Measurements from ENCODE around the gene HBA1. TPM values are rescaled to one million over a fixed set of nuclear protein-coding genes. Genes with fewer than 3 reads are reported as not detected.
"Not testable (repeated sequence)": the region's sequence is repeated elsewhere in the genome, so short reads cannot be mapped to it uniquely, and the experiment has no call there.

HBA1 gene
- polyA plus RNA-seq, 4 donors: 481 to 856 (median 780) TPM

DNA sequence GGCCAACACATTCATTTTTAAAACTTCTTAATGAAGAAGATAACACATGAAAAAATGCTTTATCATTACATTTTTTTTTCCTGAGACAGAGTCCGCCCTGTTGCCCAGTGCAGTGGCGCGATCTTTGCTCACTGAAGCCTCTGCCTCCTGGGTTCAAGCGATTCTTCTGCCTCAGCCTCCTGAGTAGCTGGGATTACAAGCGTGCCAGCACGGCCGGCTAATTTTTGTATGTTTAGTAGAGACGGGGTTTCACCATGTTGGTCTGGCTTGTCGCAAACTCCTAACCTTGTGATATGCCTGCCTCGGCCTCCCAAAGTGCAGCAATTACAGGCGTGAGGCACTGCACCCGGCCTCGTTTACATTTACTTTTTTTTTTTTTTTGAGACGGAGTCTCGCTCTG is 17.0 kb downstream of the HBA1 start:
- no peak for DNase-seq (ENCODE audit: low read depth in 4 of 4, low spot score in 2 of 4)

DNA sequence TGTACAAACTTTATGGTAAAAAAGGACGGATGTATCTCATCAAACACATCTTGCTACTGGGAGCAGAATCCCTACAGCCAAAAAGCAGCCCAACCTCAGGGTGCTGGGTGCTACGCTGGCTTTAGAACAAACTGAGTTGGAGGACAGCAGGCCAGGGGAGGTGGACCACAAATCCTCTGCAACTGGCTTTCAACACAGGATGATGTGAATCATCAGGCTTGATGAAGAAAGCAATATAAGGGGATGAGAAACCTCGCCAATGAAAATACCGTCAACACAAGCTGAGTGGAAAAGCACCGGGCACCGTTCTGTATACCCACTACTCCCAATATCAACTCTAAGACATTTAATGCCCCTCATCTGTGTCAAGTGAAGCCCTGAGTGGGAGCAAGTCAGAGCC is 18.0 kb downstream of the HBA1 start:
- DNase-seq (ENCODE audit: low read depth in 4 of 4, low spot score in 2 of 4): no peak

DNA sequence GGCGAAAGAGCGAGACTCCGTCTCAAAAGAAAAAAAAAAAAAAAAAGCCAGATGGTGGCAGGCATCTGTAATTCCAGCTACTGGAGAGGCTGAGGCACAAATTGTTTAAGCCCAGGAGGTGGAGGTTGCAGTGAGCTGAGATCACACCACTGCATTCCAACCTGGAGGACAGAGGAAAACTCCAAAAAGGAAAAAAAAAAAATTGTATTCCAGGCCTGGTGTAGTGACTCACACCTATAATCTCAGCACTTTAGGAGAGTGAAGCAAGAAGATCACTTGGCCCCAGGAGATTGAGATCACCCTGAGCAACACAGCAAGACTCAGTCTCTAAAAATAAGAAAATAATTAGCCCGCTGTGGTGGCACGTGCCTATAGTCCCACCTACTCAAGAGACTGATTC is 23.9 kb downstream of the HBA1 start:
- DNase-seq (ENCODE audit: low read depth in 4 of 4, low spot score in 2 of 4): no peak

DNA sequence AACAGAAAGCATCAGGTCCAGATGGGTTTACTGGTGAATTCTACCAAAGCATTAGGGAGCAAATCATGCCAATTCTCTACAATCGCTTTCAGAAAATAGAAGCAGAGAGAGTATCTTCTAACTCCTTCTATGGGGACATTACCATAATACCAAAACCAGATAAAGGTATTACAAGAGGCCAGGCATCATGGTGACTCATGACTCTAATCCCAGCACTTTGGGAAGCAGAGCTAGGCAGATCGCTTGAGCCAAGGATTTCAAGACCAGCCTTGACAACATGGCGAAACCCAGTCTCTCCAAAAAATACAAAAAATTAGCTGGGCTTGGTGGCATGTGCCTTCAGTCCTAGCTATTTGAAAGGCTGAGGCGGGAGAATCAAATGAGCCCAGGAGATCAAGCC is 26.8 kb downstream of the HBA1 start:
- no peak for DNase-seq (ENCODE audit: low read depth in 4 of 4, low spot score in 2 of 4)

DNA sequence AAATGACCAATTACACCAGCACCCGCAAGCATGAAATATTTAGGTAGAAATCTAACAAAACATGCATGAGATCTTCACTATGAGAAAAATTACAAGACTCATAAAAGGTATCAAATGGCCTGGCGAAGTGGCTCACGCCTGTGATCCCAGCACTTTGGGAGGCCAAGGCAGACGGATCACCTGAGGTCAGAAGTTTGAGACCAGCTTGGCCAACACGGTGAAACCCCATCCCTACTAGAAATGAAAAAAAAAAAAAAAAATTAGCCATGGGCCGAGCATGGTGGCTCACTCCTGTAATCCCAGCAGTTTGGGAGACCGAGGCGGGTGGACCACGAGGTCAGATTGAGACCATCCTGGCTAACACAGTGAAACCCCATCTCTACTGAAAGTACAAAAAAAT is 27.6 kb downstream of the HBA1 start:
- DNase-seq (ENCODE audit: low read depth in 4 of 4, low spot score in 2 of 4): not testable (repeated sequence)

DNA sequence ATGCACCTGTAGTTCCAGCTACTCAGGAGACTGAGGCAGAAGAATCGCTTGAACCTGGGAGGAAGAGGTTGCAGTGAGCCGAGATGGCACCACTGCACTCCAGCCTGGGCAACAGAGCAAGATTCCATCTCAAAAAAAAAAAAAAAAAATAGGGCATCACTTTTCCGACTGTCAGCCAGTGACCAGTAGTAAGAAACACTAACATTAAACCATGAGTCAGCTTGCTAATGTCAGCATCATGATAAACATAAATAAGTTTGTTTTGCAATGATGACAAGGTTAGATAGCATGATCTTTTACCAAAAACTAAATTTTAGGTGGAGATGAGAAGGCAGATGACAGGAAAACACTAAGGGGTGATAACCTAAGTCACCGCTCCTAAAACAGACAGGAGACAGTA is 32.9 kb downstream of the HBA1 start:
- DNase-seq (ENCODE audit: low read depth in 4 of 4, low spot score in 2 of 4): not testable (repeated sequence)

DNA sequence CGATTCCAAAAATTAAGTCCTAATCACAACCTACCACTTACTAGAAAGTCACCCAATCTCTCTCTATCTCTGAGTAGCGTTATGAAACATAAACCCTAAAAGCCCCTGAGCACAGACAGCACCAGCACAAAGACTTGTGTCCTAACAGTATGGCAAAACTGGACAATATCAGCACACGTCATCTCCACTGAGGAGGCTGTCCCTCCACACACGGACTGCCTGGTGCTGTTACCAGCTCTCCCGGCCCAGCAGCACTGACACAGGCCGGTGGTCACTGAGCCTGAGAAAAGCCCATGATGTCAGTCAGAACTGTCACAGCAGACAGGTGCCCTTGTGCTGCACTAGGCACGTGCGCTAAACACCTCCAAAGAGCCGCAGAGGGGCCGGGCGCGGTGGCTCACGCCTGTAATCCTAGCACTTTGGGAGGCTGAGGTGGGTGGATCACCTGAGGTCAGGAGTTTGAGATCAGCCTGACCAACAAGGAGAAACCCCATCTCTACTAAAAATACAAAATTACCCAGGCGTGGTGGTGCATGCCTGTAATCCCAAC is 35.2 kb downstream of the HBA1 start:
- not testable (repeated sequence) for DNase-seq (ENCODE audit: low read depth in 4 of 4, low spot score in 2 of 4)

DNA sequence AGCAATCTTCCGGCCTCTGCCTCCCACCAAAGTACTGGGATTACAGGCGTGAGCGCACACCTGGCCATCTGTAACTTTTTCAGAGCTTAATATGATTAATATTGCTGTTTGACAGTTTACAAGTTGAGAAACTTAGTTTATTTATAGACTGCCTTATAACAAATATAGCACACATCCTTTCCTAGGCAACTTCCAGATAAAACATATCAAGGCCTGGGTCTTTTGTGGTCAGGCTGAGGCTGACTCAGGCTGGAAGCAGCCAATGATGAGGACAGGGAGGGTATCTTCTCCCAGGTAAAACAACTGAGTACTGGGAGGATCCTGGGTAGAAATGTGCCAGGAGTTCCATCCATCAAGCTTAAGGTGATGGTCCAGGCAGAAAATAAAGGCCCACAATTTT is 36.5 kb downstream of the HBA1 start:
- no peak for DNase-seq (ENCODE audit: low read depth in 4 of 4, low spot score in 2 of 4)

DNA sequence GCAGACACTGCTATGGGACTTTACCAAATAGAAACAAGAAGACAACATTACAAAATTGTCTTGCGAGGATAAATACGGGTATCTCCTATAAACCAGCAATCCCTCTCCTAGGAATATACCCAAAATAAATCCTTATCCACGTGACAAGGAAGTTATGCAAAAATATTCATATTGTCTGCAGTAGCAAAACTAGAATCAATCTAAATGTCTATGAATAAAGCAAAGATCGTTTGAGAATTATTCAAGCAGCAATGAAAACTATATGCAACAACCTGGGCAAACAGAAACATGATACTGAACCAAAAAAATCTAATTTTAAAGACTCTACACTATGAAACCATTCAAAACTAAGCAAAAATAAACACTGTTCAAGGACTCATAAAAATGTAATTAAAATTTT is 43.5 kb downstream of the HBA1 start:
- DNase-seq (ENCODE audit: low read depth in 4 of 4, low spot score in 2 of 4): no peak

Other genes with a start within 250 kb of the HBA1 start
- 10 to 100 TPM; 11.2 to 14.1 (median 12.1) TPM for gene POLR3K, start 123.1 kb upstream of the HBA1 start, polyA plus RNA-seq (ENCODE audit: insufficient read length in 4 of 4)
- gene SNRNP25, start 122.9 kb upstream of the HBA1 start, polyA plus RNA-seq (ENCODE audit: insufficient read length in 4 of 4): 10 to 100 TPM; 42.9 to 54.2 (median 45.5) TPM
- gene RHBDF1, start 104.0 kb upstream of the HBA1 start, polyA plus RNA-seq (ENCODE audit: insufficient read length in 4 of 4): 10 to 100 TPM; 20.0 to 34.4 (median 26.5) TPM
- gene MPG, start 98.5 kb upstream of the HBA1 start, polyA plus RNA-seq (ENCODE audit: insufficient read length in 4 of 4): 10 to 100 TPM; 16.6 to 41.7 (median 29.5) TPM
- 10 to 100 TPM; 23.4 to 38.1 (median 30.0) TPM for gene NPRL3, start 38.0 kb upstream of the HBA1 start, polyA plus RNA-seq (ENCODE audit: insufficient read length in 4 of 4)
- 1 to 10 TPM; 1.4 to 2.5 (median 2.0) TPM for gene HBZ, start 24.0 kb upstream of the HBA1 start, polyA plus RNA-seq (ENCODE audit: insufficient read length in 4 of 4)
- 1 to 10 TPM; 1.8 to 7.0 (median 5.7) TPM for gene HBM, start 10.7 kb upstream of the HBA1 start, polyA plus RNA-seq (ENCODE audit: insufficient read length in 4 of 4)
- gene HBA2, start 3.8 kb upstream of the HBA1 start, polyA plus RNA-seq (ENCODE audit: insufficient read length in 4 of 4): 1,000 to 10,000 TPM in 3 of 4 donors, 100 to 1,000 TPM in 1; 776 to 1,213 (median 1,160) TPM
- 1 to 10 TPM in 2 of 4 donors, under 1 TPM in 2; 0.77 to 1.2 (median 0.91) TPM for gene HBQ1, start 3.8 kb downstream of the HBA1 start, polyA plus RNA-seq (ENCODE audit: insufficient read length in 4 of 4)
- 100 to 1,000 TPM in 3 of 4 donors, 10 to 100 TPM in 1; 98.9 to 185 (median 135) TPM for gene LUC7L, start 52.8 kb downstream of the HBA1 start, polyA plus RNA-seq (ENCODE audit: insufficient read length in 4 of 4)
- gene FAM234A, start 58.1 kb downstream of the HBA1 start, polyA plus RNA-seq (ENCODE audit: insufficient read length in 4 of 4): 10 to 100 TPM; 63.7 to 91.2 (median 82.5) TPM
- 1 to 10 TPM in 3 of 4 donors, under 1 TPM in 1; 0.46 to 2.7 (median 1.8) TPM for gene RGS11, start 99.3 kb downstream of the HBA1 start, polyA plus RNA-seq (ENCODE audit: insufficient read length in 4 of 4)
- 1 to 10 TPM; 2.0 to 6.0 (median 4.1) TPM for gene ARHGDIG, start 103.9 kb downstream of the HBA1 start, polyA plus RNA-seq (ENCODE audit: insufficient read length in 4 of 4)
- 1 to 10 TPM in 2 of 4 donors, under 1 TPM in 2; 0.44 to 3.5 (median 1.7) TPM for gene PDIA2, start 106.5 kb downstream of the HBA1 start, polyA plus RNA-seq (ENCODE audit: insufficient read length in 4 of 4)
- gene AXIN1, start 176.0 kb downstream of the HBA1 start, polyA plus RNA-seq (ENCODE audit: insufficient read length in 4 of 4): 10 to 100 TPM; 16.4 to 26.7 (median 23.2) TPM
- 10 to 100 TPM; 62.6 to 93.5 (median 80.6) TPM for gene MRPL28, start 193.9 kb downstream of the HBA1 start, polyA plus RNA-seq (ENCODE audit: insufficient read length in 4 of 4)
- gene PGAP6, start 205.3 kb downstream of the HBA1 start, polyA plus RNA-seq (ENCODE audit: insufficient read length in 4 of 4): 10 to 100 TPM; 64.1 to 72.1 (median 69.3) TPM
- gene NME4, start 220.5 kb downstream of the HBA1 start, polyA plus RNA-seq (ENCODE audit: insufficient read length in 4 of 4): 100 to 1,000 TPM; 102 to 159 (median 136) TPM
- gene DECR2, start 225.2 kb downstream of the HBA1 start, polyA plus RNA-seq (ENCODE audit: insufficient read length in 4 of 4): 10 to 100 TPM; 28.1 to 42.0 (median 31.9) TPM
- gene RAB11FIP3, start 249.0 kb downstream of the HBA1 start, polyA plus RNA-seq (ENCODE audit: insufficient read length in 4 of 4): 100 to 1,000 TPM in 2 of 4 donors, 10 to 100 TPM in 2; 72.9 to 144 (median 109) TPM

Data from left renal cortex interstitium (tissue), 4 donors.